Liver (tissue), 9 donors: ENCODE measurements around the gene GAS2. TPM values are rescaled to one million over a fixed set of nuclear protein-coding genes. Genes with fewer than 3 reads are reported as not detected.

Experiments
- DNase-seq: peaks from one replicate; pipeline ENCODE4 v3.0.0-alpha.2; 2017; ENCODE audit warnings: low spot score
- H3K27ac ChIP-seq, 2 donors: one replicate each; pipeline ENCODE4 v1.7.0; 2013; ENCODE audit warnings: inconsistent platforms in 2 of 2, low read length in 2 of 2, control low read depth in 1 of 2, low read depth in 1 of 2, mild to moderate bottlenecking in 1 of 2
- H3K27me3 ChIP-seq, 4 donors: one replicate each; pipeline versions ENCODE4 v1.6.1 to v1.7.0; 2013; ENCODE audit warnings: low read length in 3 of 4, inconsistent platforms in 1 of 4, mild to moderate bottlenecking in 1 of 4, moderate library complexity in 1 of 4; ENCODE audit not compliant: control insufficient read depth in 4 of 4, insufficient read depth in 4 of 4
- H3K36me3 ChIP-seq, 4 donors: one replicate each; pipeline versions ENCODE4 v1.6.1 to v1.7.0; 2013; ENCODE audit warnings: low read length in 3 of 4, mild to moderate bottlenecking in 3 of 4, low read depth in 1 of 4, moderate library complexity in 1 of 4; ENCODE audit not compliant: control insufficient read depth in 4 of 4, insufficient read depth in 3 of 4
- H3K4me1 ChIP-seq, 4 donors: one replicate each; pipeline versions ENCODE4 v1.6.1 to v1.7.0; 2013; ENCODE audit warnings: low read length in 3 of 4, mild to moderate bottlenecking in 3 of 4, moderate library complexity in 1 of 4; ENCODE audit not compliant: control insufficient read depth in 4 of 4, insufficient read depth in 4 of 4
- H3K4me3 ChIP-seq, 3 donors: one replicate each; pipeline versions ENCODE4 v1.6.1 to v1.7.0; 2013; ENCODE audit warnings: low read length in 3 of 3, control low read depth in 1 of 3, low read depth in 1 of 3, mild to moderate bottlenecking in 1 of 3
- H3K9ac ChIP-seq, 2 donors: one replicate each; pipeline ENCODE4 v1.7.0; 2013; ENCODE audit warnings: low read length in 2 of 2, mild to moderate bottlenecking in 2 of 2, moderate library complexity in 2 of 2, control low read depth in 1 of 2, low read depth in 1 of 2
- H3K9me3 ChIP-seq, 4 donors: one replicate each; pipeline versions ENCODE4 v1.6.1 to v1.7.0; 2013; ENCODE audit warnings: low read length in 3 of 4; ENCODE audit not compliant: control insufficient read depth in 4 of 4
- EGR1 ChIP-seq, 2 donors: IDR thresholded peaks; 2 replicates each; pipeline ENCODE4 v1.6.1; 2016 to 2018; ENCODE audit warnings: antibody characterized with exemption in 2 of 2, low read depth in 2 of 2
- FOXA1 ChIP-seq: IDR thresholded peaks from 2 replicates; pipeline ENCODE4 v1.6.1; 2016; ENCODE audit warnings: antibody characterized with exemption
- FOXA2 ChIP-seq: IDR thresholded peaks from 2 replicates; pipeline ENCODE4 v1.6.1; 2016; ENCODE audit warnings: antibody characterized with exemption
- HNF4A ChIP-seq, 2 donors: conservative IDR thresholded peaks; 2 replicates each; pipeline ENCODE4 v1.6.1; 2016; ENCODE audit warnings: antibody characterized with exemption in 2 of 2, mild to moderate bottlenecking in 2 of 2
- HNF4G ChIP-seq: IDR thresholded peaks from 2 replicates; pipeline ENCODE4 v1.6.1; 2016; ENCODE audit warnings: antibody characterized with exemption
- JUND ChIP-seq, 2 donors: IDR thresholded peaks; 2 replicates each; pipeline ENCODE4 v1.6.1; 2016; ENCODE audit warnings: antibody characterized with exemption in 2 of 2
- NR2F2 ChIP-seq: IDR thresholded peaks from 2 replicates; pipeline ENCODE4 v1.6.1; 2016; ENCODE audit warnings: antibody characterized with exemption
- RAD21 ChIP-seq, 2 donors: IDR thresholded peaks; 2 replicates each; pipeline ENCODE4 v1.6.1; 2016; ENCODE audit warnings: antibody characterized with exemption in 2 of 2, mild to moderate bottlenecking in 2 of 2
- RXRA ChIP-seq, 2 donors: IDR thresholded peaks; 2 replicates each; pipeline ENCODE4 v1.6.1; 2017 to 2018; ENCODE audit warnings: antibody characterized with exemption in 2 of 2, mild to moderate bottlenecking in 1 of 2
- SP1 ChIP-seq: IDR thresholded peaks from 2 replicates; pipeline ENCODE4 v1.6.1; 2018; ENCODE audit warnings: antibody characterized with exemption, mild to moderate bottlenecking
- TAF1 ChIP-seq: conservative IDR thresholded peaks from 2 replicates; pipeline ENCODE4 v1.6.1; 2016; ENCODE audit warnings: antibody characterized with exemption, mild to moderate bottlenecking
- YY1 ChIP-seq: IDR thresholded peaks from 2 replicates; pipeline ENCODE4 v1.6.1; 2016; ENCODE audit warnings: antibody characterized with exemption, mild to moderate bottlenecking
- WGBS: extraction: QIAGEN DNeasy Blood & Tissue Kit; methylation state at CpG from one replicate; pipeline ENCODE4 v1.1.7; 2013; 5-methylcytosine and 5-hydroxymethylcytosine counted together
- polyA plus RNA-seq, 2 donors: library from polyadenylated mRNA; stranded (reverse) in 1 of 2; unstranded in 1 of 2; fragments of 200-250 nt in 1 of 2; fragments of >200 nt in 1 of 2; fragmentation: Nextera tagmentation in 1 of 2; extraction: Ambion mirVana in 1 of 2; gene quantifications; one replicate each; pipeline versions ENCODE4 v1.2.1 to v1.2.3, GENCODE V29; 2013 to 2015
- total RNA-seq, 2 donors: library from RNA; depleted of rRNA; stranded (reverse); fragments of >200 nt; gene quantifications; one replicate each; pipeline ENCODE4 v1.2.3, GENCODE V29; 2014
- TF ChIP-seq, protein P1 (sequence below): fragments of 150-350 bp; IDR thresholded peaks from 2 replicates; pipeline ENCODE4 v1.5.1; 2017; ENCODE audit warnings: improper control_type of control experiment, low read depth, low read length; ENCODE audit not compliant: missing input control
- TF ChIP-seq, protein P2 (sequence below): IDR thresholded peaks from 2 replicates; pipeline ENCODE4 v1.6.1; 2016; ENCODE audit warnings: antibody characterized with exemption, mild to moderate bottlenecking
- TF ChIP-seq, protein P3 (sequence below): IDR thresholded peaks from 2 replicates; pipeline ENCODE4 v1.6.1; 2016; ENCODE audit warnings: antibody characterized with exemption
- TF ChIP-seq, protein P4 (sequence below): IDR thresholded peaks from 2 replicates; pipeline ENCODE4 v1.6.1; 2016; ENCODE audit warnings: antibody characterized with exemption
- TF ChIP-seq, protein P5 (sequence below): IDR thresholded peaks from 2 replicates; pipeline ENCODE4 v1.6.1; 2016; ENCODE audit warnings: antibody characterized with exemption
- donor health status: healthy.
- donor health status: healthy.
- donor health status: healthy.
- donor health status: healthy.
- donor health status: healthy.

The GAS2 gene
- total and polyA plus RNA-seq, 4 donors: 13.4 to 75.6 (median 42.3) TPM

DNA sequence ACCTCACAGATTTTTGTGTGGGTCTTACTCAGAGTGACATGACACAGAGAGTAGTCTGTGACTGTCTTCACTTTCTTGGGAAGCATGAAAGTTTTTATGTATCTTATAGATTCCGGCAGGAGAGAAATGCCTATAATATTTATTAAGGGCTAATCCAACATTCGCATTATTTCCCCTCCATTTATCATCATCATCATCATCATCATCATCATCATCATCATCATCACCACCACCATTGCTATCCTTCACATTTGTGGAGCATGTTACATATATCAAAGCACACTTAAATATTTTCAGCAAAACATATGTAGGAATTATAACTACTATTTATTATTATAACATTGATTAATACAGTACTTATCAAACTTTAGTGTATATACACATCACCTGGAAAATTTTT lies 66.2 kb downstream of the GAS2 start:
- no peak for TF ChIP-seq JUND (IDR thresholded peaks at IDR 0.05)
- TF ChIP-seq HNF4A (conservative IDR thresholded peaks at IDR 0.05): no peak
- TF ChIP-seq, protein P1, sequence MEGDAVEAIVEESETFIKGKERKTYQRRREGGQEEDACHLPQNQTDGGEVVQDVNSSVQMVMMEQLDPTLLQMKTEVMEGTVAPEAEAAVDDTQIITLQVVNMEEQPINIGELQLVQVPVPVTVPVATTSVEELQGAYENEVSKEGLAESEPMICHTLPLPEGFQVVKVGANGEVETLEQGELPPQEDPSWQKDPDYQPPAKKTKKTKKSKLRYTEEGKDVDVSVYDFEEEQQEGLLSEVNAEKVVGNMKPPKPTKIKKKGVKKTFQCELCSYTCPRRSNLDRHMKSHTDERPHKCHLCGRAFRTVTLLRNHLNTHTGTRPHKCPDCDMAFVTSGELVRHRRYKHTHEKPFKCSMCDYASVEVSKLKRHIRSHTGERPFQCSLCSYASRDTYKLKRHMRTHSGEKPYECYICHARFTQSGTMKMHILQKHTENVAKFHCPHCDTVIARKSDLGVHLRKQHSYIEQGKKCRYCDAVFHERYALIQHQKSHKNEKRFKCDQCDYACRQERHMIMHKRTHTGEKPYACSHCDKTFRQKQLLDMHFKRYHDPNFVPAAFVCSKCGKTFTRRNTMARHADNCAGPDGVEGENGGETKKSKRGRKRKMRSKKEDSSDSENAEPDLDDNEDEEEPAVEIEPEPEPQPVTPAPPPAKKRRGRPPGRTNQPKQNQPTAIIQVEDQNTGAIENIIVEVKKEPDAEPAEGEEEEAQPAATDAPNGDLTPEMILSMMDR: no peak
- TF ChIP-seq, protein P2, sequence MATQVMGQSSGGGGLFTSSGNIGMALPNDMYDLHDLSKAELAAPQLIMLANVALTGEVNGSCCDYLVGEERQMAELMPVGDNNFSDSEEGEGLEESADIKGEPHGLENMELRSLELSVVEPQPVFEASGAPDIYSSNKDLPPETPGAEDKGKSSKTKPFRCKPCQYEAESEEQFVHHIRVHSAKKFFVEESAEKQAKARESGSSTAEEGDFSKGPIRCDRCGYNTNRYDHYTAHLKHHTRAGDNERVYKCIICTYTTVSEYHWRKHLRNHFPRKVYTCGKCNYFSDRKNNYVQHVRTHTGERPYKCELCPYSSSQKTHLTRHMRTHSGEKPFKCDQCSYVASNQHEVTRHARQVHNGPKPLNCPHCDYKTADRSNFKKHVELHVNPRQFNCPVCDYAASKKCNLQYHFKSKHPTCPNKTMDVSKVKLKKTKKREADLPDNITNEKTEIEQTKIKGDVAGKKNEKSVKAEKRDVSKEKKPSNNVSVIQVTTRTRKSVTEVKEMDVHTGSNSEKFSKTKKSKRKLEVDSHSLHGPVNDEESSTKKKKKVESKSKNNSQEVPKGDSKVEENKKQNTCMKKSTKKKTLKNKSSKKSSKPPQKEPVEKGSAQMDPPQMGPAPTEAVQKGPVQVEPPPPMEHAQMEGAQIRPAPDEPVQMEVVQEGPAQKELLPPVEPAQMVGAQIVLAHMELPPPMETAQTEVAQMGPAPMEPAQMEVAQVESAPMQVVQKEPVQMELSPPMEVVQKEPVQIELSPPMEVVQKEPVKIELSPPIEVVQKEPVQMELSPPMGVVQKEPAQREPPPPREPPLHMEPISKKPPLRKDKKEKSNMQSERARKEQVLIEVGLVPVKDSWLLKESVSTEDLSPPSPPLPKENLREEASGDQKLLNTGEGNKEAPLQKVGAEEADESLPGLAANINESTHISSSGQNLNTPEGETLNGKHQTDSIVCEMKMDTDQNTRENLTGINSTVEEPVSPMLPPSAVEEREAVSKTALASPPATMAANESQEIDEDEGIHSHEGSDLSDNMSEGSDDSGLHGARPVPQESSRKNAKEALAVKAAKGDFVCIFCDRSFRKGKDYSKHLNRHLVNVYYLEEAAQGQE: no peak
- TF ChIP-seq, protein P3, sequence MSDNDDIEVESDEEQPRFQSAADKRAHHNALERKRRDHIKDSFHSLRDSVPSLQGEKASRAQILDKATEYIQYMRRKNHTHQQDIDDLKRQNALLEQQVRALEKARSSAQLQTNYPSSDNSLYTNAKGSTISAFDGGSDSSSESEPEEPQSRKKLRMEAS: no peak
- no peak for TF ChIP-seq FOXA2
- TF ChIP-seq NR2F2: no peak
- TF ChIP-seq FOXA1: no peak
- no peak for TF ChIP-seq RAD21 (IDR thresholded peaks at IDR 0.05)
- no peak for TF ChIP-seq HNF4G
- no peak for TF ChIP-seq RXRA (IDR thresholded peaks at IDR 0.05)
- TF ChIP-seq, protein P4, sequence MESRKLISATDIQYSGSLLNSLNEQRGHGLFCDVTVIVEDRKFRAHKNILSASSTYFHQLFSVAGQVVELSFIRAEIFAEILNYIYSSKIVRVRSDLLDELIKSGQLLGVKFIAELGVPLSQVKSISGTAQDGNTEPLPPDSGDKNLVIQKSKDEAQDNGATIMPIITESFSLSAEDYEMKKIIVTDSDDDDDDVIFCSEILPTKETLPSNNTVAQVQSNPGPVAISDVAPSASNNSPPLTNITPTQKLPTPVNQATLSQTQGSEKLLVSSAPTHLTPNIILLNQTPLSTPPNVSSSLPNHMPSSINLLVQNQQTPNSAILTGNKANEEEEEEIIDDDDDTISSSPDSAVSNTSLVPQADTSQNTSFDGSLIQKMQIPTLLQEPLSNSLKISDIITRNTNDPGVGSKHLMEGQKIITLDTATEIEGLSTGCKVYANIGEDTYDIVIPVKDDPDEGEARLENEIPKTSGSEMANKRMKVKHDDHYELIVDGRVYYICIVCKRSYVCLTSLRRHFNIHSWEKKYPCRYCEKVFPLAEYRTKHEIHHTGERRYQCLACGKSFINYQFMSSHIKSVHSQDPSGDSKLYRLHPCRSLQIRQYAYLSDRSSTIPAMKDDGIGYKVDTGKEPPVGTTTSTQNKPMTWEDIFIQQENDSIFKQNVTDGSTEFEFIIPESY: no peak
- TF ChIP-seq, protein P5, sequence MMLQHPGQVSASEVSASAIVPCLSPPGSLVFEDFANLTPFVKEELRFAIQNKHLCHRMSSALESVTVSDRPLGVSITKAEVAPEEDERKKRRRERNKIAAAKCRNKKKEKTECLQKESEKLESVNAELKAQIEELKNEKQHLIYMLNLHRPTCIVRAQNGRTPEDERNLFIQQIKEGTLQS: no peak
- no peak for TF ChIP-seq SP1
- no peak for TF ChIP-seq YY1
- TF ChIP-seq TAF1: no peak
- TF ChIP-seq EGR1 (IDR thresholded peaks at IDR 0.05; ENCODE audit: low read depth in 2 of 2): no peak
- peaks cover 0 to 7% (median 0%) of the 10 kb centered on the region in 4 donors for H3K4me1 ChIP-seq
- no peaks in the 10 kb centered on the region for H3K36me3 ChIP-seq
- H3K9ac ChIP-seq: no peak overlapping the region
- H3K4me3 ChIP-seq: no peak overlapping the region
- H3K27ac ChIP-seq: no peak overlapping the region
- H3K27me3 ChIP-seq: no peaks in the 10 kb centered on the region
- H3K9me3 ChIP-seq: no peaks in the 10 kb centered on the region
- DNase-seq: no peak
- 95% methylated on average over 2 of the region's 2 CpGs for WGBS
